NCI-H1417 (cell line): ENCODE data around the gene MRM2.

Experiments
- DNase-seq, 3 experiments: peaks; one replicate each; lab custom pipeline; 2025; lab: John Stamatoyannopoulos, UW

The MRM2 gene

GRCh38 chr7:2266911-2267310, 24.9 kb upstream of the MRM2 start:
- no peak for DNase-seq

GRCh38 chr7:2264158-2264557, 22.2 kb upstream of the MRM2 start:
- no peak for DNase-seq

GRCh38 chr7:2263176-2263575, 21.2 kb upstream of the MRM2 start:
- no peak for DNase-seq

GRCh38 chr7:2261611-2262010, 19.6 kb upstream of the MRM2 start:
- DNase-seq = no peak

DNA sequence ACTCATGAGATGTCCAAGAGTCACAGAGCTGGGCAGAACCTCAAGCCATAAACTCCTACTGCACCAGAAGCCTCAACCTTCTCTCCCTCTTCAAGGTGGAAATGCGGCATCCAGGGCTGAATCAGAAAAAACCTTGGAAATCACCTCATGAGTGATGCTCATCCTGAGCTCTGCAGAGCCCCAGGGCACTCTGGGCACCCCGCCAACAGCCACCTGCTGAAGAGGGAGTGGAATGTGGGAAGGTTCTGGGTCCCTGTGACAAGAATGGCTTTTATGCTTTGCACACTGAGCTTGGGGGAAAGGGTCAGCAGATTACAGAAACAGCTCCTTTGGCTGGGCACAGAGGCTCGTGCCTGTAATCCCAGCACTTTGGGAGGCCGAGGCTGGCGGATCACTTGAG, 18.8 kb upstream of the MRM2 start:
- DNase-seq = peak; percentile 30 to 80 (median 60)

DNA sequence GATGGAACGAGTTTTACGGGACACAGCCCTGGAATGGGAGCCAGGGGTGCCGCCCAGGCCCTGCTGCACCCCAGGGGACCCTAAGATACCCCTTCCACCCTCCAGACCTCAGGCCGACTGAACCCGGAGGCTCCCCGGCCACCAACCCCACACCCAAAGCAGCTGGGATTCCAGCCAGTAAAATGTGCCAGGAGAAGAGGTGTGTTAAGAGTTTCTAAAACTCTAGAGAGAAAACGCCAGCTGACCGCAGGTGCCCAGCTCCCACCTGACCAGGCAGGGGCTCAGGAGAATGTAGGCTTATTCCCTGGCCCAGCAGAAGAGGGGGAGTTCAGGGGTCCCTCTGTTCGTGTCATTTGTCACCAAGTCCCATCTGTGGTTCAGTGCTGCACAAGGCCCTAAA, 17.5 kb upstream of the MRM2 start:
- DNase-seq = no peak

DNA sequence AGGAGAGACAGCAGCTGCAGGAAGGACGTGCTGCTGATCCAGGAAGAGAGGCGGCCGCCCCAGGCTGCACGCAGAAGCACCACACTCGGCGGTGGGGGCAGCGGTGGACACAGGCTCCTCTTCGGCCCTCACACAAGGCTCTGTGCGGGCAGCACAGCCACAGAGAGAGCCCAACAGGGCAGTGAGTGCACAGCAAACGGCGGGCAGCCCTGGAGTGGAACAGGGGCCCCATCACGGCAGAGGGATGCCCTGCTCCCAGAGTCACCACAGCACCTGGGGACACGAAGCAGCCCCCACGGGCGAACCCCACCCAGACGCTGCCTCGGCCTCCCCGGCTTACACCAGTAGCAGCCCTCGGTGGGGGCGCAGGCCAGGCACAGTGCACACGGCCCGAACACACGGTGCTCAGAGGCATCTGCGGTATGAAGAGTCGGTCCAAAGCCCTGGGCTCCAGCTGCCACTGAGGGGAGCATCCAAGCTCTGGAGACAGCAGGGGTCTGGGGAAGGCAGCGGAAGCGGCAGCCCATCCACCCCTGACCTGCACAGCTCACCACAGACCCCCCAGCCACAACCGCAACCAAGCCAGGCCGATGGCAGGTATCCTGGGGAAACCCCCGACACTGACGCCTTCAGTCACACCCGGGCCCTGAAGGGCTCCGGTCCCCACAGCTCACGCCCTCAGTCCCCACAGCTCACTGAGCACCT, 16.8 kb upstream of the MRM2 start:
- DNase-seq = no peak

DNA sequence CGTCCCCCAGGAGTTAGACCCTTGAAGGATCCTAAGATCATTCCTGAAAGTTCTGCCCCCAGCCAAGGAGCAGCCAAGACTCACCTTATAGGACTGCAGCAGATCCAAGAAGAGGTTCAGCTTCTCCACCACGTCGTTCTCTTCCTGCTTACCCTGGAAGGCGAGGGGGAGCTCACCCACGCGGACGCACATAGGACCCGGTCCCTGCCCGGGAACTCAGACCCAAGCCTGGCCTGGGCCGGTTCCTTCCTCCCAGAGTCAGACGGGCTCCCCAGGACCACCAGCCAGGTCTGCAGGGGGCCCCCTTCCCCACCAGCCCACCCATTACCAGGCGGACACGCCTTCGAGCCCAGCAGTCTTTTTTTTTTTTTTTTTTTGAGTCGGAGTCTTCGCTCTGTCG, 15.6 kb upstream of the MRM2 start:
- no peak for DNase-seq

DNA sequence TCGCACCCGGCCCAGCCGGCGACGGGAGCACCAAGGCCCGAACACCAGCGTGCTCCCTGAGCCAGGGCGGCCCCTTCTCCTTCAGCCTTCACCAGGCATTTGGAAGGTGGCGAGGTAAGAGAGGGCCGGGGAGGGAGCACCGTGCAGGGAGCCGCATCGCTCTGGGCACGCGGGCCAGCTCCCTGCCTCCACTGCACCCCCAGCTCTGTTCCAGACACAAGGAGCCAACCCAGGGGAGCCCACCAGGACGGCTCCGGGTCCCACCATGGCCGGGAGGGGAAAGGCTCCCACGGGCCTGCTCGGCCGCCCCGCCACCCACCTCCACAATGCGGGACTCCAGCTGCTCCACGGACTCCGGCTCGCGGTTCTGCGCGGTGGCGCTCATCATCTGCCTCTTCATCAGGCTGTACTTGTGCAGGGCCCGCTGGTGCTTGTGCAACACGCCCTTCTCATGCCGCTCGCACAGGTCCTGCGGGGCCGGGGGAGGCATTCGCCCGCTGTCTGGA, 15.1 kb upstream of the MRM2 start:
- no peak for DNase-seq

GRCh38 chr7:2256306-2257045, 14.5 kb upstream of the MRM2 start:
- no peak for DNase-seq

- no peak for DNase-seq
Observed at GRCh38 chr7:2255145-2256139, 13.4 kb upstream of the MRM2 start.

GRCh38 chr7:2254429-2255144, 12.6 kb upstream of the MRM2 start:
- DNase-seq = no peak

- DNase-seq = no peak
Observed at GRCh38 chr7:2253525-2254244, 11.7 kb upstream of the MRM2 start.

GRCh38 chr7:2253021-2253420, 11.0 kb upstream of the MRM2 start:
- DNase-seq = no peak

DNA sequence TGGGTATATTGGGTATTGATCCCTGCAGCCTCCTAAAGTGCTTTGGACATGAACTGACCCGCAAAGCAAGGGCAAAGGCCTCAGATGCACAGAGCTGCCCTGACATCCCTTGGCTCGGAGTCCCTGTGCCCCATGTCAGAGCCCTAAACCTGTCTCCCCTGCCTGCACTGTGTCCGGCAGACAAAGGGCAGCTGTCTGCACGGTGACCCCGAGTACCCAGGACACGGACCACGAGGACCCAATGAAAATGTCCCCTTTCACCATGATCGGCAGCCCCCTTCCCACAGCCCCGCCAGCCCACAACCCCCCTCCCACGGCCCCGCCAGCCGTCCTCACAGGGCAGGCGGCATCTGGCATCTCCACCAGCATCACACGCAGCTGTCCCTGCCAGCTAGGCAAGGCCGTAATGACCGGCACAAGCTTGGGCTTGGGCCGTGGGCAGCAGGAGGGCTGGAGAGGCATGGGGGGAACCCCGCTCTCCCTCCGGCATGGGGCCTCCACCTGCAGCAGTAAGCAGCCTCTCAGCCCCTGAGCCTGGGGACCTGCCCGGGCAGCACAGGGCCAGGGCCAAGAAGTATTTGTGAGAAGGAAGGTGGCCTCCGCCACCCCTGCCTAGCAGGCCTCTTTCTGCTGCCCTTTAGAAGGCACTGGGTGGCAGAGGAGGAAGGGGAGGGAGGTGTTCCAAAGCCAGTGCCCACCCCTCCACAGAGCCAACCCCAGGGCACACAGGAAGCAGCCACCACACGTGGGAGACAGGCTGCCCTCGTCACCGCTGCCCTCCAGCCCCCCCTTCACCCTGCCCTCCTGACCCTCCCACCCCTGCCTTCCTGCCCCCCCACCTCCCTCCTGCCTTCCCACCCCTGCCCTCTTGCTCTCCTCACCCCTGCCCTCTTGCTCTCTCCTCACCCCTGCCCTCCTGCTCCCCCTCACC, 10.1 kb upstream of the MRM2 start:
- DNase-seq = no peak

- no peak for DNase-seq
Observed at GRCh38 chr7:2251381-2251780, 9.4 kb upstream of the MRM2 start.

GRCh38 chr7:2249744-2250323, 7.8 kb upstream of the MRM2 start:
- DNase-seq = no peak

DNA sequence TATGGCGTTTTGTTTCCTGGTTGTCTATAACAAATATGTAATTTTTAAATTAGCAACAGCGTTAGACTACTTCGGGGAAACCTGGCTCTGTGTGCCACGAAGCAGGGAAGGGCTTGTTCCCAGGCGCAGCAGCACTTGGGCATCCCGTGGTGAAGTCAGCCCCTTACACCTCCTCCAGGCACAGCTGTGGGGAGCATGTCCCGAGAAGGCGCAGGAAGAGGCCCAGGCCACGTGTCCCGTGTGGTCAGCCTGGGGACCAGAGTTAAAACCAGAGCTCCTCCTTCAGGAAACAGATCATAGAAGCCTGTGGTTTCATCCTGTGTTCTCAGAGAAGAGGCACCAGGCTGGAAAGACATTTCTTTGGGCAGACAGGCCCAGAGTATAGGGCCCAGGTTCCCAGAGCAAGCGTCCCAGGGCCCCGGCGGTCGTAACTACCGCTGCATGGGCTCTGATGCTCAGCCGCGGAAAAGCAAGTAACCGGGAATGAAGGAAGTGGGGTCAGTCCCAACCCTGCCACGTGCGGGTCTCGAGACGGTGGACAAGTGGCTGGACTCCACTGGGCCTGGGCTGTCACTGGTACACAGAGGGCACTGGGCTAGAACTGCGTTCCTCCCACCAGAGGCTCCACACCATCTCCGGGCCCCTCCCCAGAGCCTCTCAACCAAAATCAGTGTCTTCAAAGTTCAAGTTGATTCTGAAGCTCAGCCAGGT, 7.1 kb upstream of the MRM2 start:
- DNase-seq = no peak
